Stomach (tissue), 9 donors: ENCODE results near the gene DNAJC10. TPM values are rescaled to one million over a fixed set of nuclear protein-coding genes. Genes with fewer than 3 reads are reported as not detected.
A peak's percentile ranks its signal among the peaks of the same experiment; 100 is the strongest.
"Not testable (repeated sequence)": the region's sequence is repeated elsewhere in the genome, so short reads cannot be mapped to it uniquely, and the experiment has no call there.

Experiments
- DNase-seq, 2 donors: peaks; one replicate each; pipeline versions ENCODE4 v3.0.0 to v3.0.0-alpha.2; 2013 to 2019
- H3K27ac ChIP-seq, 5 donors: fragments of 200-600 bp in 4 of 5; sonication (generic) in 4 of 5; one replicate each; pipeline ENCODE4 v1.5.1; 2013 to 2019; ENCODE audit warnings: mild to moderate bottlenecking in 1 of 5, moderate library complexity in 1 of 5
- H3K27me3 ChIP-seq, 3 donors: fragments of 200-600 bp; sonication (generic); one replicate each; pipeline ENCODE4 v1.5.1; 2017 to 2019; ENCODE audit warnings: mixed run types in 1 of 3
- H3K36me3 ChIP-seq, 4 donors: fragments of 200-600 bp; sonication (generic); 1 replicate in 3 of 4; 2 replicates in 1 of 4; pipeline ENCODE4 v1.5.1; 2016 to 2019
- H3K4me1 ChIP-seq, 4 donors: fragments of 200-600 bp; sonication (generic); one replicate each; pipeline ENCODE4 v1.5.1; 2016 to 2019
- H3K4me3 ChIP-seq, 4 donors: fragments of 200-600 bp; sonication (generic) in 3 of 4; one replicate each; pipeline ENCODE4 v1.5.1; 2016 to 2019; ENCODE audit warnings: mild to moderate bottlenecking in 1 of 4
- H3K9me3 ChIP-seq, 4 donors: fragments of 200-600 bp; sonication (generic); one replicate each; pipeline ENCODE4 v1.5.1; 2016 to 2019
- CTCF ChIP-seq, 7 experiments: fragments of 450-650 bp in 4 of 7; fragments of 200-600 bp in 3 of 7; sonication (generic) in 3 of 7; IDR thresholded peaks; one replicate each; pipeline ENCODE4 v1.5.1; 2016 to 2019; ENCODE audit warnings: antibody characterized with exemption in 7 of 7, control low read depth in 2 of 7, mild to moderate bottlenecking in 1 of 7
- EP300 ChIP-seq: sonication (generic); formaldehyde crosslinking; IDR thresholded peaks from one replicate; pipeline ENCODE4 v1.6.1; 2017; ENCODE audit warnings: antibody characterized with exemption
- POLR2A ChIP-seq, 4 donors: fragments of 450-650 bp; IDR thresholded peaks; one replicate each; pipeline ENCODE4 v1.6.1; 2016; ENCODE audit warnings: antibody characterized with exemption in 4 of 4, control low read depth in 2 of 4, mild to moderate bottlenecking in 1 of 4, moderate library complexity in 1 of 4
- POLR2AphosphoS5 ChIP-seq, 3 donors: sonication (generic); formaldehyde crosslinking; IDR thresholded peaks; one replicate each; pipeline ENCODE4 v1.6.1; 2016; ENCODE audit warnings: antibody characterized with exemption in 3 of 3
- WGBS, 5 donors: extraction: QIAGEN DNeasy Blood & Tissue Kit in 3 of 5; methylation state at CpG; one replicate each; pipeline versions ENCODE4 v1.1.5 to v1.1.7; 2013 to 2018; 5-methylcytosine and 5-hydroxymethylcytosine counted together
- intact Hi-C: fragments of 100-400 bp; cut with DNase I; formaldehyde crosslinking; loops from one replicate; pipeline ENCODE4 v1.15.1; 2023; ENCODE audit warnings: low total_unique reads
- polyA plus RNA-seq, 3 donors: library from polyadenylated mRNA; stranded (reverse); fragments of 200-250 nt; gene quantifications; one replicate each; pipeline ENCODE4 v1.2.3, GENCODE V29; 2013
- total RNA-seq, 5 donors: library from RNA; depleted of rRNA; stranded (reverse); fragments of >200 nt; gene quantifications; one replicate each; pipeline versions ENCODE4 v1.1.0 to v1.2.3, GENCODE V29; 2014 to 2016
- donor health status: healthy with polysubstance abuse.
- donor health status: Bipolar disorder and iron deficiency.
- donor health status: healthy.

The DNAJC10 gene
- total and polyA plus RNA-seq, 8 donors = 7.6 to 182 (median 20.3) TPM

- no peaks in the 10 kb centered on the region for H3K27me3 ChIP-seq
- TF ChIP-seq POLR2A (IDR thresholded peaks at IDR 0.05) (no peak), CTCF (IDR thresholded peaks at IDR 0.05) (no peak), POLR2AphosphoS5 (IDR thresholded peaks at IDR 0.05) (no peak), EP300 (no peak)
- H3K36me3 ChIP-seq = peaks cover 0 to 26% (median 12%) of the 10 kb centered on the region in 4 donors
- intact Hi-C loops = no loop called here
- peak in 1 of 2 donors; percentile 20 for DNase-seq
- peak overlapping the region in 3 of 4 donors; percentile 90 to 99 (median 93) for H3K4me3 ChIP-seq
- WGBS, 5 donors = 17 to 28% (median 21%) methylated on average over 2 of the region's 2 CpGs
- peak overlapping the region in 3 of 5 donors; percentile 9 to 93 (median 92) for H3K27ac ChIP-seq
- no peaks in the 10 kb centered on the region for H3K9me3 ChIP-seq
- peaks cover 16 to 50% (median 27%) of the 10 kb centered on the region in 4 donors for H3K4me1 ChIP-seq
Measured at GRCh38 chr2:182717416-182717815, 1.4 kb downstream of the DNAJC10 start.

GRCh38 chr2:182717816-182718215 is 1.8 kb downstream of the DNAJC10 start:
- intact Hi-C loops = no loop called here
- Histone ChIP-seq H3K4me1 (peaks cover 16 to 50% (median 27%) of the 10 kb centered on the region in 4 donors), H3K9me3 (no peaks in the 10 kb centered on the region), H3K27me3 (no peaks in the 10 kb centered on the region), H3K4me3 (peak overlapping the region in 2 of 4 donors; percentile 93 to 99), H3K27ac (peak overlapping the region in 2 of 5 donors; percentile 92 to 93), H3K36me3 (peaks cover 0 to 30% (median 16%) of the 10 kb centered on the region in 4 donors)
- no peak for TF ChIP-seq CTCF (IDR thresholded peaks at IDR 0.05)
- TF ChIP-seq EP300 = no peak
- no peak for TF ChIP-seq POLR2A (IDR thresholded peaks at IDR 0.05)
- no peak for TF ChIP-seq POLR2AphosphoS5 (IDR thresholded peaks at IDR 0.05)
- DNase-seq = no peak

- 46 to 72% (median 53%) methylated on average over 4 of the region's 4 CpGs for WGBS, 5 donors
- Histone ChIP-seq H3K4me3 (no peak overlapping the region), H3K27ac (no peak overlapping the region), H3K4me1 (peaks cover 16 to 50% (median 27%) of the 10 kb centered on the region in 4 donors), H3K27me3 (no peaks in the 10 kb centered on the region), H3K36me3 (peaks cover 0 to 37% (median 23%) of the 10 kb centered on the region in 4 donors), H3K9me3 (no peaks in the 10 kb centered on the region)
- no peak for TF ChIP-seq POLR2A (IDR thresholded peaks at IDR 0.05)
- no peak for TF ChIP-seq POLR2AphosphoS5 (IDR thresholded peaks at IDR 0.05)
- no peak for TF ChIP-seq CTCF (IDR thresholded peaks at IDR 0.05)
- TF ChIP-seq EP300 = no peak
- intact Hi-C loops = no loop called here
- DNase-seq = no peak
Measured at GRCh38 chr2:182718459-182718858, 2.4 kb downstream of the DNAJC10 start.

- Histone ChIP-seq H3K36me3 (peaks cover 0 to 42% (median 29%) of the 10 kb centered on the region in 4 donors), H3K4me1 (peaks cover 16 to 46% (median 28%) of the 10 kb centered on the region in 4 donors)
- H3K4me3 ChIP-seq, H3K27me3 ChIP-seq, intact Hi-C loops, H3K27ac ChIP-seq, H3K9me3 ChIP-seq, DNase-seq: not testable (repeated sequence)
- 88 to 94% (median 92%) methylated on average over 8 of the region's 8 CpGs for WGBS, 5 donors
Measured at GRCh38 chr2:182719116-182719515, 3.1 kb downstream of the DNAJC10 start.

- intact Hi-C loops = no loop called here
- H3K4me1 ChIP-seq = peaks cover 0 to 9% (median 3%) of the 10 kb centered on the region in 4 donors
- no peaks in the 10 kb centered on the region for H3K27me3 ChIP-seq
- DNase-seq = no peak
- 64 to 87% (median 71%) methylated on average over 3 of the region's 3 CpGs for whole genome bisulfite sequencing, 5 donors
- peaks cover 11 to 84% (median 68%) of the 10 kb centered on the region in 4 donors for H3K36me3 ChIP-seq
- no peak overlapping the region for H3K4me3 ChIP-seq
- H3K9me3 ChIP-seq = no peaks in the 10 kb centered on the region
- TF ChIP-seq CTCF (IDR thresholded peaks at IDR 0.05) (no peak), EP300 (no peak), POLR2AphosphoS5 (IDR thresholded peaks at IDR 0.05) (no peak), POLR2A (IDR thresholded peaks at IDR 0.05) (no peak)
- H3K27ac ChIP-seq = no peak overlapping the region
Measured at GRCh38 chr2:182724656-182725055, 8.6 kb downstream of the DNAJC10 start.
